Ovary (tissue), 9 donors: Measurements from ENCODE around the gene DEF6. TPM values are rescaled to one million over a fixed set of nuclear protein-coding genes. Genes with fewer than 3 reads are reported as not detected.

Experiments
- DNase-seq, 5 donors: peaks; one replicate each; pipeline ENCODE4 v3.0.0-alpha.2; 2019 to 2020
- H3K27ac ChIP-seq, 2 donors: fragments of 200-600 bp; one replicate each; pipeline versions ENCODE4 v1.5.1 to v1.8.0; 2019 to 2022
- H3K27me3 ChIP-seq: fragments of 200-600 bp; one replicate; pipeline ENCODE4 v1.8.0; 2022
- H3K36me3 ChIP-seq: fragments of 200-600 bp; sonication (generic); one replicate; pipeline ENCODE4 v1.5.1; 2019
- H3K4me1 ChIP-seq: one replicate; pipeline ENCODE4 v1.8.1; 2013; ENCODE audit warnings: mild to moderate bottlenecking, moderate library complexity; ENCODE audit not compliant: insufficient read depth
- H3K4me3 ChIP-seq: fragments of 200-600 bp; sonication (generic); one replicate; pipeline ENCODE4 v1.5.1; 2017
- H3K9me3 ChIP-seq, 2 donors: fragments of 200-600 bp in 1 of 2; sonication (generic) in 1 of 2; one replicate each; pipeline versions ENCODE4 v1.5.1 to v1.8.1; 2013 to 2019; ENCODE audit warnings: mild to moderate bottlenecking in 1 of 2, moderate library complexity in 1 of 2
- EP300 ChIP-seq: sonication (generic); formaldehyde crosslinking; IDR thresholded peaks from one replicate; pipeline ENCODE4 v1.6.1; 2017; ENCODE audit warnings: antibody characterized with exemption
- POLR2A ChIP-seq: fragments of 450-650 bp; IDR thresholded peaks from one replicate; pipeline ENCODE4 v1.6.1; 2017; ENCODE audit warnings: antibody characterized with exemption, mild to moderate bottlenecking, moderate library complexity
- WGBS, 3 donors: extraction: QIAGEN DNeasy Blood & Tissue Kit in 1 of 3; methylation state at CpG; one replicate each; pipeline versions ENCODE4 v1.1.5 to v1.1.7; 2013 to 2017; 5-methylcytosine and 5-hydroxymethylcytosine counted together
- intact Hi-C, 4 donors: fragments of 100-400 bp; cut with DNase I; formaldehyde crosslinking; loops; one replicate each; pipeline versions ENCODE4 v1.11.0 to v1.15.1; 2022 to 2023
- polyA plus RNA-seq, 2 donors: library from polyadenylated mRNA; stranded (reverse); fragments of 200-250 nt in 1 of 2; fragments of 350-450 nt in 1 of 2; fragmentation: Illumina TruSeq in 1 of 2; extraction: RNeasy Lipid Tissue Mini Kit (QIAGEN cat#74804) in 1 of 2; gene quantifications; one replicate each; pipeline ENCODE4 v1.2.3, GENCODE V29; 2013 to 2014
- total RNA-seq, 7 donors: library from RNA; depleted of rRNA in 2 of 7; stranded (reverse); fragments of >200 nt in 2 of 7; fragmentation: NEBNext Ultra II Directional in 3 of 7; extraction: Animal tissue kit (Norgen Biotek cat#: 25700) in 3 of 7; gene quantifications; one replicate each; pipeline versions ENCODE4 v1.1.0 to v1.2.4, GENCODE V29; 2016 to 2023
- TF ChIP-seq, protein P1 (sequence below), 3 donors: fragments of 450-650 bp in 2 of 3; fragments of 200-600 bp in 1 of 3; IDR thresholded peaks; one replicate each; pipeline versions ENCODE4 v1.5.1 to v1.8.0; 2016 to 2022; ENCODE audit warnings: antibody characterized with exemption in 3 of 3, mild to moderate bottlenecking in 1 of 3
- donor health status: DM: no; HTN: no; CAD: no; lungs with moderate emphysema.
- donor health status: DM: no; HTN: no; CAD: no.
- donor health status: Bipolar disorder and iron deficiency.
- donor health status: DM: yes; HTN: yes; CAD: no.
- donor health status: DM: no; HTN: no; CAD: no.
- donor health status: DM: yes; HTN: yes; CAD: no.

Gene DEF6
- total and polyA plus RNA-seq, 9 donors: 1.5 to 6.6 (median 2.9) TPM

DNA sequence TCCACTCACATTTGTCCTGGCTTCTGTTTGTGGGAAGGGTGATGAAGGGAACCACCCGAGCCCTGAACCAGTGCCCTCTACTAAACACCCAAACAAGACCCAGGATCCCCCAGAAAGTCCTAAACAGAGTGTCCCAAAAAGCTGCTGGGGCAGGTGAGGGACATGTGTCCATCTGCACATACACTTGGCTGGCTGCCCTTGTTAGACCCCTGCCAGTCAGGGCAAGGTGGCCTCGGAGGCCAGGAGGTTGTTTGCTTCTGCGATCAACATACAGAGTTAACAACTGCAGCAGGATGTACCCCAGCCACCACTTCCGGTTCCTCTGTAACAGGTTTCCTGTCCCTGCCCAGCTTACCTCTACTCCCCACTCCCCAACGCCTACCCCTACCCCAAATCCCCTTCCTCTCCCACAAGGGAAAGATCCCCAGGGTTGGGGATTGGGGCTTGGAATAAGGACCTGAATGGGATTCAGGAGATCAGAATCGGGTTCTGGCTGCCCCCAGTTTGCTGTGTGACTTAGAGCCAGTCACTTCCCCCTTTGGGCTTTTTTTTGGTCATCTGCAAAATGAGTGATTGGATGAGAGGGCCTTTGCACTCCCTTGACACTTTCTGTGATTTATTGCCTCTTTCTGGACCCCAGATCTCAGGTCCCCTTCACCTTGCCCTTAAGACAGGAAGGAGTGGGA is 13.9 kb downstream of the DEF6 start:
- H3K9me3 ChIP-seq: no peaks in the 10 kb centered on the region
- no peaks in the 10 kb centered on the region for H3K27me3 ChIP-seq
- H3K4me1 ChIP-seq: no peaks in the 10 kb centered on the region
- no peaks in the 10 kb centered on the region for H3K36me3 ChIP-seq
- H3K27ac ChIP-seq: no peak overlapping the region
- 76 to 78% (median 76%) methylated on average over 6 of the region's 6 CpGs for WGBS, 3 donors
- intact Hi-C loops: no loop called here
- TF ChIP-seq POLR2A (no peak), EP300 (no peak)
- TF ChIP-seq, protein P1, sequence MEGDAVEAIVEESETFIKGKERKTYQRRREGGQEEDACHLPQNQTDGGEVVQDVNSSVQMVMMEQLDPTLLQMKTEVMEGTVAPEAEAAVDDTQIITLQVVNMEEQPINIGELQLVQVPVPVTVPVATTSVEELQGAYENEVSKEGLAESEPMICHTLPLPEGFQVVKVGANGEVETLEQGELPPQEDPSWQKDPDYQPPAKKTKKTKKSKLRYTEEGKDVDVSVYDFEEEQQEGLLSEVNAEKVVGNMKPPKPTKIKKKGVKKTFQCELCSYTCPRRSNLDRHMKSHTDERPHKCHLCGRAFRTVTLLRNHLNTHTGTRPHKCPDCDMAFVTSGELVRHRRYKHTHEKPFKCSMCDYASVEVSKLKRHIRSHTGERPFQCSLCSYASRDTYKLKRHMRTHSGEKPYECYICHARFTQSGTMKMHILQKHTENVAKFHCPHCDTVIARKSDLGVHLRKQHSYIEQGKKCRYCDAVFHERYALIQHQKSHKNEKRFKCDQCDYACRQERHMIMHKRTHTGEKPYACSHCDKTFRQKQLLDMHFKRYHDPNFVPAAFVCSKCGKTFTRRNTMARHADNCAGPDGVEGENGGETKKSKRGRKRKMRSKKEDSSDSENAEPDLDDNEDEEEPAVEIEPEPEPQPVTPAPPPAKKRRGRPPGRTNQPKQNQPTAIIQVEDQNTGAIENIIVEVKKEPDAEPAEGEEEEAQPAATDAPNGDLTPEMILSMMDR (IDR thresholded peaks at IDR 0.05): no peak
- H3K4me3 ChIP-seq: no peak overlapping the region
- DNase-seq: no peak

DNA sequence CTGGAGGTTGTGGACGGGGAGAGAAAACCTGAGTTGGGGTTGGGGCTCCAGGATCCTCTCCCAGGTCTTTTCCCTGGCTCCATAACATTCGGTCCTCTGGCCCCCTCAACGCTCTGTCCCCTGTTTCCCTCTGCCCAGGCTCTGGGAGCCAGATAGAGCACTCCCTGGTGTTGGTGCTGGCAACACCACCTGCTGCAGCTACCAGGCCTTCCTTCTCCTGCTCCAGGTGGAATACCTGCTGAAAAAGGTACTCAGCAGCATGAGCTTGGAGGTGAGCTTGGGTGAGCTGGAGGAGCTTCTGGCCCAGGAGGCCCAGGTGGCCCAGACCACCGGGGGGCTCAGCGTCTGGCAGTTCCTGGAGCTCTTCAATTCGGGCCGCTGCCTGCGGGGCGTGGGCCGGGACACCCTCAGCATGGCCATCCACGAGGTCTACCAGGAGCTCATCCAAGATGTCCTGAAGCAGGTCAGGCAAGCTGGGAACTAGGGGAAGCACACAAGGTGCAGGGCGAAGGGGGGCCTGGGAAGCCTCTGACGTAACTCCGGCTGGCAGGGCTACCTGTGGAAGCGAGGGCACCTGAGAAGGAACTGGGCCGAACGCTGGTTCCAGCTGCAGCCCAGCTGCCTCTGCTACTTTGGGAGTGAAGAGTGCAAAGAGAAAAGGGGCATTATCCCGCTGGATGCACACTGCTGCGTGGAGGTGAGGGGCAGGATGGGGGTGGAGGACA is 14.6 kb downstream of the DEF6 start:
- Histone ChIP-seq H3K36me3 (no peaks in the 10 kb centered on the region), H3K4me1 (no peaks in the 10 kb centered on the region), H3K9me3 (no peaks in the 10 kb centered on the region), H3K4me3 (no peak overlapping the region), H3K27ac (no peak overlapping the region), H3K27me3 (no peaks in the 10 kb centered on the region)
- DNase-seq: no peak
- 81 to 91% (median 88%) methylated on average over 13 to 19 of the region's 19 CpGs for WGBS, 3 donors
- intact Hi-C loops: no loop called here
- no peak for TF ChIP-seq EP300
- no peak for TF ChIP-seq POLR2A
- TF ChIP-seq, protein P1 (IDR thresholded peaks at IDR 0.05): no peak

- H3K4me3 ChIP-seq: no peak overlapping the region
- TF ChIP-seq EP300: no peak
- no peak for TF ChIP-seq POLR2A
- H3K4me1 ChIP-seq: no peaks in the 10 kb centered on the region
- H3K36me3 ChIP-seq: no peaks in the 10 kb centered on the region
- H3K27ac ChIP-seq: no peak overlapping the region
- no peaks in the 10 kb centered on the region for H3K27me3 ChIP-seq
- intact Hi-C loops: no loop called here
- 28 to 53% (median 46%) methylated on average over 2 of the region's 2 CpGs for WGBS, 3 donors
- no peak for DNase-seq
- no peaks in the 10 kb centered on the region for H3K9me3 ChIP-seq
Measured at GRCh38 chr6:35312807-35313206, 15.2 kb downstream of the DEF6 start.

DNA sequence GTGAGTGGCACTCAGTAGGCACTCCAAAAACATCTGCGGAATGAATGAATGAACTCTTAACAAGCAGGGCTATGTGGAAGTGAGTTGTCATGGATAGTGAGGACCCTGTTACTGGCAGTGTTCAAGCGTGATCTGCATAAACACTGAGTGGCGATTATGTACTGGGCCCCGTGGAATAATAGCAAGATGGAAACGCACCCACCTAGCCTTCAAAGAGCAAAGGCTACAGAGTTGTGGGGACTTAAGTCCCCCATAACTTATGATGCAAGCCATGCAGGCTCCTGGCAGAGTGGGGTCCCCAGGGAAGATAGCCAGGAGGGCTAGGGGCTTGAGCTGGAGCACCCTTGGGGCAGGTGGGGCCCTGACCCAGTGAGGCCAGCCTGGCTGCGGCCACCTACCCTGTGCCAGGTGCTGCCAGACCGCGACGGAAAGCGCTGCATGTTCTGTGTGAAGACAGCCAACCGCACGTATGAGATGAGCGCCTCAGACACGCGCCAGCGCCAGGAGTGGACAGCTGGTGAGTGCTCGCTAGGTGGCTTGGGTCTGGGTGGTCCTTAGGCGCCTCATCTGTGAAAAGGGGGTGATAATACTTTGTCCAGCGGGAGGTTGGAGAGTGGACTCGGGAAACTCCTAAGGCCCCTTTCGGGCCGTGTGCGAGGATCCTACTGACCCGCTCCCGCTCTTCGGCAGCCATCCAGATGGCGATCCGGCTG is 20.0 kb downstream of the DEF6 start:
- peak overlapping the region in 1 of 2 donors; percentile 2 for H3K27ac ChIP-seq
- WGBS, 3 donors: 16 to 18% (median 17%) methylated on average over 28 of the region's 28 CpGs
- H3K27me3 ChIP-seq: no peaks in the 10 kb centered on the region
- intact Hi-C loops: no loop called here
- no peaks in the 10 kb centered on the region for H3K4me1 ChIP-seq
- H3K9me3 ChIP-seq: no peaks in the 10 kb centered on the region
- DNase-seq: peak in 1 of 5 donors; percentile 55
- no peaks in the 10 kb centered on the region for H3K36me3 ChIP-seq
- TF ChIP-seq EP300 (no peak), POLR2A (no peak)
- TF ChIP-seq, protein P1 (IDR thresholded peaks at IDR 0.05): no peak
- H3K4me3 ChIP-seq: peak overlapping the region; percentile 46
